ENCODE measurements around the gene SBF2. TPM values are rescaled to one million over a fixed set of nuclear protein-coding genes. Genes with fewer than 3 reads are reported as not detected.

Gene SBF2
- total and polyA plus RNA-seq, 2 of the 13 experiments (the other 11 are each of a cell fraction or from before 2014, with no cell fraction given) = 24.0 to 45.8 TPM

DNA sequence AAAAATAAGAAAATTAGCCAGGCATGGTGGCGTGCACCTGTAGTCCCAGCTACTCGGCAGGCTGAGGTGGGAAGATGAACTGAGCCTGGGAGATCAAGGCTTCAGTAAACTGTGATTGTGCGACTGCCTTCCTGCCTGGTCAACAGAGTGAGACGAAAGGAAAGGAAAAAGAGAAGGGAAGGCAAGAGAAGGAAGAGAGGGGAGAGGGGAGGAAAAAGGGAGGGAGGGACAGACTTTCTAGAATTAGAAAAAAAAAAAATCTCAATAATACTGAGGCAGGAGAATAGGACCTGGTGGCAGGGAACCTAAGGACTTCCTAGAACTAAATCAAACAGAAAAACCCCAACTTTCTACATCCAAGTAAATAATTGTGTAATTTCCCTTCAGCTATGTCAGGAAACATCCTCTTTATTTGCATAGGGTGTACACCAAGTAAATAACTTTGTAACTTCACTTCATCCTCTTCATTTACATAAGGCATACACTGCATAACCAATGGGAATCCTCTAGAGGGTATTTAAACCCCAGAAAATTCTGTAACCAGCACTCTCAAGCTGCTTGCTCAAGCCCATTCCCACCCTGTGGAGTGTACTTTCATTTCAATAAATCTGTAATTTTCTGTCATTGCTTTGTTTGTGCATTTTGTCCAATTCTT lies 8.7 kb downstream of the SBF2 start (continued):
- no peak for TF ChIP-seq ZNF382 (CRISPR knock-in tag; IDR thresholded peaks at IDR 0.05; ENCODE audit: borderline replicate concordance)
- TF ChIP-seq, protein P1, sequence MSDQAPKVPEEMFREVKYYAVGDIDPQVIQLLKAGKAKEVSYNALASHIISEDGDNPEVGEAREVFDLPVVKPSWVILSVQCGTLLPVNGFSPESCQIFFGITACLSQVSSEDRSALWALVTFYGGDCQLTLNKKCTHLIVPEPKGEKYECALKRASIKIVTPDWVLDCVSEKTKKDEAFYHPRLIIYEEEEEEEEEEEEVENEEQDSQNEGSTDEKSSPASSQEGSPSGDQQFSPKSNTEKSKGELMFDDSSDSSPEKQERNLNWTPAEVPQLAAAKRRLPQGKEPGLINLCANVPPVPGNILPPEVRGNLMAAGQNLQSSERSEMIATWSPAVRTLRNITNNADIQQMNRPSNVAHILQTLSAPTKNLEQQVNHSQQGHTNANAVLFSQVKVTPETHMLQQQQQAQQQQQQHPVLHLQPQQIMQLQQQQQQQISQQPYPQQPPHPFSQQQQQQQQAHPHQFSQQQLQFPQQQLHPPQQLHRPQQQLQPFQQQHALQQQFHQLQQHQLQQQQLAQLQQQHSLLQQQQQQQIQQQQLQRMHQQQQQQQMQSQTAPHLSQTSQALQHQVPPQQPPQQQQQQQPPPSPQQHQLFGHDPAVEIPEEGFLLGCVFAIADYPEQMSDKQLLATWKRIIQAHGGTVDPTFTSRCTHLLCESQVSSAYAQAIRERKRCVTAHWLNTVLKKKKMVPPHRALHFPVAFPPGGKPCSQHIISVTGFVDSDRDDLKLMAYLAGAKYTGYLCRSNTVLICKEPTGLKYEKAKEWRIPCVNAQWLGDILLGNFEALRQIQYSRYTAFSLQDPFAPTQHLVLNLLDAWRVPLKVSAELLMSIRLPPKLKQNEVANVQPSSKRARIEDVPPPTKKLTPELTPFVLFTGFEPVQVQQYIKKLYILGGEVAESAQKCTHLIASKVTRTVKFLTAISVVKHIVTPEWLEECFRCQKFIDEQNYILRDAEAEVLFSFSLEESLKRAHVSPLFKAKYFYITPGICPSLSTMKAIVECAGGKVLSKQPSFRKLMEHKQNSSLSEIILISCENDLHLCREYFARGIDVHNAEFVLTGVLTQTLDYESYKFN (CRISPR knock-in tag; conservative IDR thresholded peaks at IDR 0.05) = peak; percentile 79
- TF ChIP-seq ZNF891 (CRISPR knock-in tag; IDR thresholded peaks at IDR 0.05) = no peak
- no peak for TF ChIP-seq ZNF839 (CRISPR knock-in tag; IDR thresholded peaks at IDR 0.05; ENCODE audit: borderline replicate concordance)
- TF ChIP-seq MAF1 (CRISPR knock-in tag; IDR thresholded peaks at IDR 0.05; ENCODE audit: borderline replicate concordance) = no peak
- TF ChIP-seq HOXA7 (CRISPR knock-in tag; IDR thresholded peaks at IDR 0.05) = no peak
- TF ChIP-seq, protein P2, sequence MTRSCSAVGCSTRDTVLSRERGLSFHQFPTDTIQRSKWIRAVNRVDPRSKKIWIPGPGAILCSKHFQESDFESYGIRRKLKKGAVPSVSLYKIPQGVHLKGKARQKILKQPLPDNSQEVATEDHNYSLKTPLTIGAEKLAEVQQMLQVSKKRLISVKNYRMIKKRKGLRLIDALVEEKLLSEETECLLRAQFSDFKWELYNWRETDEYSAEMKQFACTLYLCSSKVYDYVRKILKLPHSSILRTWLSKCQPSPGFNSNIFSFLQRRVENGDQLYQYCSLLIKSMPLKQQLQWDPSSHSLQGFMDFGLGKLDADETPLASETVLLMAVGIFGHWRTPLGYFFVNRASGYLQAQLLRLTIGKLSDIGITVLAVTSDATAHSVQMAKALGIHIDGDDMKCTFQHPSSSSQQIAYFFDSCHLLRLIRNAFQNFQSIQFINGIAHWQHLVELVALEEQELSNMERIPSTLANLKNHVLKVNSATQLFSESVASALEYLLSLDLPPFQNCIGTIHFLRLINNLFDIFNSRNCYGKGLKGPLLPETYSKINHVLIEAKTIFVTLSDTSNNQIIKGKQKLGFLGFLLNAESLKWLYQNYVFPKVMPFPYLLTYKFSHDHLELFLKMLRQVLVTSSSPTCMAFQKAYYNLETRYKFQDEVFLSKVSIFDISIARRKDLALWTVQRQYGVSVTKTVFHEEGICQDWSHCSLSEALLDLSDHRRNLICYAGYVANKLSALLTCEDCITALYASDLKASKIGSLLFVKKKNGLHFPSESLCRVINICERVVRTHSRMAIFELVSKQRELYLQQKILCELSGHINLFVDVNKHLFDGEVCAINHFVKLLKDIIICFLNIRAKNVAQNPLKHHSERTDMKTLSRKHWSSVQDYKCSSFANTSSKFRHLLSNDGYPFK (CRISPR knock-in tag; IDR thresholded peaks at IDR 0.05; ENCODE audit: borderline replicate concordance) = no peak
- no peak for TF ChIP-seq ZSCAN30 (CRISPR knock-in tag; IDR thresholded peaks at IDR 0.05)
- no peak for TF ChIP-seq MYNN (CRISPR knock-in tag; IDR thresholded peaks at IDR 0.05; ENCODE audit: low read depth)
- TF ChIP-seq CHD4 (IDR thresholded peaks at IDR 0.05; ENCODE audit: borderline replicate concordance, low read length) = no peak
- TF ChIP-seq KDM6A (CRISPR knock-in tag; IDR thresholded peaks at IDR 0.05; ENCODE audit: low read depth) = no peak
- no peak for TF ChIP-seq HNRNPL (IDR thresholded peaks at IDR 0.05; ENCODE audit: low read depth, low read length)
- TF ChIP-seq, protein P3, sequence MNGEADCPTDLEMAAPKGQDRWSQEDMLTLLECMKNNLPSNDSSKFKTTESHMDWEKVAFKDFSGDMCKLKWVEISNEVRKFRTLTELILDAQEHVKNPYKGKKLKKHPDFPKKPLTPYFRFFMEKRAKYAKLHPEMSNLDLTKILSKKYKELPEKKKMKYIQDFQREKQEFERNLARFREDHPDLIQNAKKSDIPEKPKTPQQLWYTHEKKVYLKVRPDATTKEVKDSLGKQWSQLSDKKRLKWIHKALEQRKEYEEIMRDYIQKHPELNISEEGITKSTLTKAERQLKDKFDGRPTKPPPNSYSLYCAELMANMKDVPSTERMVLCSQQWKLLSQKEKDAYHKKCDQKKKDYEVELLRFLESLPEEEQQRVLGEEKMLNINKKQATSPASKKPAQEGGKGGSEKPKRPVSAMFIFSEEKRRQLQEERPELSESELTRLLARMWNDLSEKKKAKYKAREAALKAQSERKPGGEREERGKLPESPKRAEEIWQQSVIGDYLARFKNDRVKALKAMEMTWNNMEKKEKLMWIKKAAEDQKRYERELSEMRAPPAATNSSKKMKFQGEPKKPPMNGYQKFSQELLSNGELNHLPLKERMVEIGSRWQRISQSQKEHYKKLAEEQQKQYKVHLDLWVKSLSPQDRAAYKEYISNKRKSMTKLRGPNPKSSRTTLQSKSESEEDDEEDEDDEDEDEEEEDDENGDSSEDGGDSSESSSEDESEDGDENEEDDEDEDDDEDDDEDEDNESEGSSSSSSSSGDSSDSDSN (CRISPR knock-in tag; IDR thresholded peaks at IDR 0.05) = no peak
- TF ChIP-seq, protein P4, sequence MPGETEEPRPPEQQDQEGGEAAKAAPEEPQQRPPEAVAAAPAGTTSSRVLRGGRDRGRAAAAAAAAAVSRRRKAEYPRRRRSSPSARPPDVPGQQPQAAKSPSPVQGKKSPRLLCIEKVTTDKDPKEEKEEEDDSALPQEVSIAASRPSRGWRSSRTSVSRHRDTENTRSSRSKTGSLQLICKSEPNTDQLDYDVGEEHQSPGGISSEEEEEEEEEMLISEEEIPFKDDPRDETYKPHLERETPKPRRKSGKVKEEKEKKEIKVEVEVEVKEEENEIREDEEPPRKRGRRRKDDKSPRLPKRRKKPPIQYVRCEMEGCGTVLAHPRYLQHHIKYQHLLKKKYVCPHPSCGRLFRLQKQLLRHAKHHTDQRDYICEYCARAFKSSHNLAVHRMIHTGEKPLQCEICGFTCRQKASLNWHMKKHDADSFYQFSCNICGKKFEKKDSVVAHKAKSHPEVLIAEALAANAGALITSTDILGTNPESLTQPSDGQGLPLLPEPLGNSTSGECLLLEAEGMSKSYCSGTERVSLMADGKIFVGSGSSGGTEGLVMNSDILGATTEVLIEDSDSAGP (CRISPR knock-in tag; IDR thresholded peaks at IDR 0.05; ENCODE audit: borderline replicate concordance) = no peak
- no peak for TF ChIP-seq ZNF441 (CRISPR knock-in tag; IDR thresholded peaks at IDR 0.05; ENCODE audit: borderline replicate concordance)
- no peak for TF ChIP-seq DR1 (CRISPR knock-in tag; IDR thresholded peaks at IDR 0.05)
- TF ChIP-seq, protein P5, sequence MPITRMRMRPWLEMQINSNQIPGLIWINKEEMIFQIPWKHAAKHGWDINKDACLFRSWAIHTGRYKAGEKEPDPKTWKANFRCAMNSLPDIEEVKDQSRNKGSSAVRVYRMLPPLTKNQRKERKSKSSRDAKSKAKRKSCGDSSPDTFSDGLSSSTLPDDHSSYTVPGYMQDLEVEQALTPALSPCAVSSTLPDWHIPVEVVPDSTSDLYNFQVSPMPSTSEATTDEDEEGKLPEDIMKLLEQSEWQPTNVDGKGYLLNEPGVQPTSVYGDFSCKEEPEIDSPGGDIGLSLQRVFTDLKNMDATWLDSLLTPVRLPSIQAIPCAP (CRISPR knock-in tag; IDR thresholded peaks at IDR 0.05; ENCODE audit: low read depth) = no peak
- TF ChIP-seq TAF1 (CRISPR knock-in tag; IDR thresholded peaks at IDR 0.05) = no peak
